HepG2 (cell line): ENCODE data around the gene PYGB. TPM values are rescaled to one million over a fixed set of nuclear protein-coding genes. Genes with fewer than 3 reads are reported as not detected.

Source experiments
- GATAD1 ChIP-seq: IDR thresholded peaks from 2 replicates; pipeline ENCODE4 v1.6.1; 2016; ENCODE audit warnings: missing genetic modification reagents, missing compliant biosample characterization
- IKZF4 ChIP-seq: sonication (generic); formaldehyde crosslinking; IDR thresholded peaks from 2 replicates; pipeline ENCODE4 v1.5.1; 2020; ENCODE audit warnings: borderline replicate concordance, mild to moderate bottlenecking, low read depth, missing genetic modification reagents; ENCODE audit errors: not compliant biosample characterization
- NR1H2 ChIP-seq: sonication (generic); formaldehyde crosslinking; IDR thresholded peaks from 2 replicates; pipeline ENCODE4 v1.8.1; 2022; ENCODE audit warnings: low read depth, missing genetic modification reagents, borderline replicate concordance
- PLRG1 ChIP-seq: fragments of 450-650 bp; conservative IDR thresholded peaks from 2 replicates; pipeline ENCODE4 v1.6.1; 2016
- SOX5 ChIP-seq: IDR thresholded peaks from 2 replicates; pipeline ENCODE4 v1.6.1; 2016; ENCODE audit warnings: borderline replicate concordance
- ZNF224 ChIP-seq: sonication (generic); formaldehyde crosslinking; IDR thresholded peaks from 2 replicates; pipeline ENCODE4 v1.5.0; 2020; ENCODE audit warnings: mild to moderate bottlenecking, missing genetic modification reagents
- ZNF607 ChIP-seq: sonication (generic); formaldehyde crosslinking; IDR thresholded peaks from 2 replicates; pipeline ENCODE4 v1.5.1; 2020; ENCODE audit warnings: missing genetic modification reagents, mild to moderate bottlenecking, borderline replicate concordance
- ZNF782 ChIP-seq: sonication (generic); formaldehyde crosslinking; IDR thresholded peaks from 2 replicates; pipeline ENCODE4 v1.4.0; 2020; ENCODE audit warnings: missing genetic modification reagents, mild to moderate bottlenecking, borderline replicate concordance
- polyA plus RNA-seq, 8 experiments: library from polyadenylated mRNA; depleted of rRNA in 3 of 8; stranded (reverse) in 7 of 8; unstranded in 1 of 8; fragments of >200 nt; fragmentation: Illumina TruSeq in 4 of 8; extraction: Trizol in 4 of 8; gene quantifications; 2 replicates each; pipeline versions ENCODE4 v1.2.1 to v1.2.3, GENCODE V29; 2011 to 2016; ENCODE audit warnings: low read depth in 4 of 8, missing spikeins in 1 of 8, mixed read lengths in 1 of 8; ENCODE audit not compliant: insufficient read depth in 1 of 8
- total RNA-seq, 5 experiments: library from RNA; depleted of rRNA; stranded (reverse); fragments of >200 nt; fragmentation: Illumina TruSeq; extraction: Trizol; gene quantifications; 2 replicates each; pipeline ENCODE4 v1.2.3, GENCODE V29; 2016; ENCODE audit warnings: low read depth in 1 of 5
- TF ChIP-seq, protein P1 (sequence below): sonication (generic); formaldehyde crosslinking; IDR thresholded peaks from 2 replicates; pipeline ENCODE4 v1.8.0; 2022; ENCODE audit warnings: missing genetic modification reagents, mild to moderate bottlenecking, moderate library complexity, borderline replicate concordance
- TF ChIP-seq, protein P2 (sequence below): sonication (generic); formaldehyde crosslinking; IDR thresholded peaks from 2 replicates; pipeline ENCODE4 v1.4.0; 2020; ENCODE audit warnings: mild to moderate bottlenecking, missing genetic modification reagents
- TF ChIP-seq, protein P3 (sequence below): IDR thresholded peaks from 2 replicates; pipeline ENCODE4 v1.6.1; 2018; ENCODE audit warnings: missing genetic modification reagents
- TF ChIP-seq, protein P4 (sequence below): sonication (generic); formaldehyde crosslinking; IDR thresholded peaks from 2 replicates; pipeline ENCODE4 v1.5.1; 2020; ENCODE audit warnings: mild to moderate bottlenecking, missing genetic modification reagents, moderate library complexity
- TF ChIP-seq, protein P5 (sequence below): sonication (generic); formaldehyde crosslinking; IDR thresholded peaks from 2 replicates; pipeline ENCODE4 v1.9.0; 2022; ENCODE audit warnings: missing genetic modification reagents, mild to moderate bottlenecking, borderline replicate concordance
- TF ChIP-seq, protein P6 (sequence below): IDR thresholded peaks from 2 replicates; pipeline ENCODE4 v1.6.1; 2016; ENCODE audit warnings: mild to moderate bottlenecking
- TF ChIP-seq, protein P7 (sequence below): sonication (generic); formaldehyde crosslinking; IDR thresholded peaks from 2 replicates; pipeline ENCODE4 v1.8.0; 2022; ENCODE audit warnings: missing genetic modification reagents, mild to moderate bottlenecking, inconsistent platforms, borderline replicate concordance

The PYGB gene
- total and polyA plus RNA-seq, 2 of the 13 experiments (the other 11 are each of a cell fraction or from before 2014, with no cell fraction given) = 24.2 to 86.3 TPM

DNA sequence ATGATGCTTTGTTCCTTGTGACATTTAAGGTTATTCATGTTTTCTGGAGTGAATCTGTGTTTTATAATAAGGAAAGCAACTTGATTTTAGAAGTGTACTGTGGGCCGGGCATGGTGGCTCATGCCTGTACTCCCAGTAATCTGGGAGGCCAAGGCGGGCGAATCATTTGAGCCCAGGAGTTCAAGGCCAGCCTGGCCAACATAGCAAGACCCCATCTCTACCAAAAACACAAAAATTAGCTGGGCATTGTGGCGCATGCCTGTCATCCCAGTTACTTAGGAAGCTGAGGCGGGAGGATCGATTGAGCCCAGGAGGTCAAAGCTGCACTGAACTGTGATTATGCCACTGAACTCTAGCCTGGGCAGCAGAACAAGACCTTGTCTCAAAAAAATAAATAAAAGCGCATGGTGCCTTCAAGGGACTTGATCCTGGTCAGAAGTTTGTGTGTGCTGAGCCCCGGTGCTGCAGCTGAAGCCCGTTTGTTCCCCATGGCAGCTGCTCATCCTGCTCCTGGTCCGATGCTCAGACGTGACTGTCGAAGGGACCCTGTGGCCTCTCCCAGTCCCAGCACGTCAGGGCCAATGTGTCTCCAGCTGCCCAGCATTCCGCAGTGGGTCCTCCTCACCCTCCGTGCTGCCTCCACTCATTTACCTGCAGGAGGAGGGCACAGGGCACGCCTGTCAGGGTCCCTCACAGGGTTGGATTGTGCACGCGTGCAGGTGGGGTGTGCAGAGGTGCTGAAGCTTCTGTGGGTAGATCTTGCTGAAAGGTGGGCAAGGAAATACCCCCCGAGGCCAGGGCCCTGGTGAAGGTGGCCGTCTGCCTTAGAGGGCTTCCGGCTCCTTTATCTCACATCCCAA is 34.1 kb upstream of the PYGB start (continued):
- TF ChIP-seq, protein P1, sequence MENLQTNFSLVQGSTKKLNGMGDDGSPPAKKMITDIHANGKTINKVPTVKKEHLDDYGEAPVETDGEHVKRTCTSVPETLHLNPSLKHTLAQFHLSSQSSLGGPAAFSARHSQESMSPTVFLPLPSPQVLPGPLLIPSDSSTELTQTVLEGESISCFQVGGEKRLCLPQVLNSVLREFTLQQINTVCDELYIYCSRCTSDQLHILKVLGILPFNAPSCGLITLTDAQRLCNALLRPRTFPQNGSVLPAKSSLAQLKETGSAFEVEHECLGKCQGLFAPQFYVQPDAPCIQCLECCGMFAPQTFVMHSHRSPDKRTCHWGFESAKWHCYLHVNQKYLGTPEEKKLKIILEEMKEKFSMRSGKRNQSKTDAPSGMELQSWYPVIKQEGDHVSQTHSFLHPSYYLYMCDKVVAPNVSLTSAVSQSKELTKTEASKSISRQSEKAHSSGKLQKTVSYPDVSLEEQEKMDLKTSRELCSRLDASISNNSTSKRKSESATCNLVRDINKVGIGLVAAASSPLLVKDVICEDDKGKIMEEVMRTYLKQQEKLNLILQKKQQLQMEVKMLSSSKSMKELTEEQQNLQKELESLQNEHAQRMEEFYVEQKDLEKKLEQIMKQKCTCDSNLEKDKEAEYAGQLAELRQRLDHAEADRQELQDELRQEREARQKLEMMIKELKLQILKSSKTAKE (CRISPR knock-in tag) = no peak
- TF ChIP-seq NR1H2 (CRISPR knock-in tag) (no peak), PLRG1 (no peak), ZNF607 (CRISPR knock-in tag) (no peak), SOX5 (CRISPR knock-in tag) (no peak), IKZF4 (CRISPR knock-in tag) (no peak), ZNF782 (CRISPR knock-in tag) (no peak), ZNF224 (CRISPR knock-in tag) (no peak), GATAD1 (CRISPR knock-in tag) (no peak)
- TF ChIP-seq, protein P2, sequence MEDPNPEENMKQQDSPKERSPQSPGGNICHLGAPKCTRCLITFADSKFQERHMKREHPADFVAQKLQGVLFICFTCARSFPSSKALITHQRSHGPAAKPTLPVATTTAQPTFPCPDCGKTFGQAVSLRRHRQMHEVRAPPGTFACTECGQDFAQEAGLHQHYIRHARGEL (CRISPR knock-in tag) = no peak
- TF ChIP-seq, protein P3, sequence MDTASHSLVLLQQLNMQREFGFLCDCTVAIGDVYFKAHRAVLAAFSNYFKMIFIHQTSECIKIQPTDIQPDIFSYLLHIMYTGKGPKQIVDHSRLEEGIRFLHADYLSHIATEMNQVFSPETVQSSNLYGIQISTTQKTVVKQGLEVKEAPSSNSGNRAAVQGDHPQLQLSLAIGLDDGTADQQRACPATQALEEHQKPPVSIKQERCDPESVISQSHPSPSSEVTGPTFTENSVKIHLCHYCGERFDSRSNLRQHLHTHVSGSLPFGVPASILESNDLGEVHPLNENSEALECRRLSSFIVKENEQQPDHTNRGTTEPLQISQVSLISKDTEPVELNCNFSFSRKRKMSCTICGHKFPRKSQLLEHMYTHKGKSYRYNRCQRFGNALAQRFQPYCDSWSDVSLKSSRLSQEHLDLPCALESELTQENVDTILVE (CRISPR knock-in tag) = no peak
- TF ChIP-seq, protein P4, sequence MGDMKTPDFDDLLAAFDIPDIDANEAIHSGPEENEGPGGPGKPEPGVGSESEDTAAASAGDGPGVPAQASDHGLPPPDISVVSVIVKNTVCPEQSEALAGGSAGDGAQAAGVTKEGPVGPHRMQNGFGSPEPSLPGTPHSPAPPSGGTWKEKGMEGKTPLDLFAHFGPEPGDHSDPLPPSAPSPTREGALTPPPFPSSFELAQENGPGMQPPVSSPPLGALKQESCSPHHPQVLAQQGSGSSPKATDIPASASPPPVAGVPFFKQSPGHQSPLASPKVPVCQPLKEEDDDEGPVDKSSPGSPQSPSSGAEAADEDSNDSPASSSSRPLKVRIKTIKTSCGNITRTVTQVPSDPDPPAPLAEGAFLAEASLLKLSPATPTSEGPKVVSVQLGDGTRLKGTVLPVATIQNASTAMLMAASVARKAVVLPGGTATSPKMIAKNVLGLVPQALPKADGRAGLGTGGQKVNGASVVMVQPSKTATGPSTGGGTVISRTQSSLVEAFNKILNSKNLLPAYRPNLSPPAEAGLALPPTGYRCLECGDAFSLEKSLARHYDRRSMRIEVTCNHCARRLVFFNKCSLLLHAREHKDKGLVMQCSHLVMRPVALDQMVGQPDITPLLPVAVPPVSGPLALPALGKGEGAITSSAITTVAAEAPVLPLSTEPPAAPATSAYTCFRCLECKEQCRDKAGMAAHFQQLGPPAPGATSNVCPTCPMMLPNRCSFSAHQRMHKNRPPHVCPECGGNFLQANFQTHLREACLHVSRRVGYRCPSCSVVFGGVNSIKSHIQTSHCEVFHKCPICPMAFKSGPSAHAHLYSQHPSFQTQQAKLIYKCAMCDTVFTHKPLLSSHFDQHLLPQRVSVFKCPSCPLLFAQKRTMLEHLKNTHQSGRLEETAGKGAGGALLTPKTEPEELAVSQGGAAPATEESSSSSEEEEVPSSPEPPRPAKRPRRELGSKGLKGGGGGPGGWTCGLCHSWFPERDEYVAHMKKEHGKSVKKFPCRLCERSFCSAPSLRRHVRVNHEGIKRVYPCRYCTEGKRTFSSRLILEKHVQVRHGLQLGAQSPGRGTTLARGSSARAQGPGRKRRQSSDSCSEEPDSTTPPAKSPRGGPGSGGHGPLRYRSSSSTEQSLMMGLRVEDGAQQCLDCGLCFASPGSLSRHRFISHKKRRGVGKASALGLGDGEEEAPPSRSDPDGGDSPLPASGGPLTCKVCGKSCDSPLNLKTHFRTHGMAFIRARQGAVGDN (CRISPR knock-in tag) = peak; percentile 14; the same call in 1 of the 2 replicates
- TF ChIP-seq, protein P5, sequence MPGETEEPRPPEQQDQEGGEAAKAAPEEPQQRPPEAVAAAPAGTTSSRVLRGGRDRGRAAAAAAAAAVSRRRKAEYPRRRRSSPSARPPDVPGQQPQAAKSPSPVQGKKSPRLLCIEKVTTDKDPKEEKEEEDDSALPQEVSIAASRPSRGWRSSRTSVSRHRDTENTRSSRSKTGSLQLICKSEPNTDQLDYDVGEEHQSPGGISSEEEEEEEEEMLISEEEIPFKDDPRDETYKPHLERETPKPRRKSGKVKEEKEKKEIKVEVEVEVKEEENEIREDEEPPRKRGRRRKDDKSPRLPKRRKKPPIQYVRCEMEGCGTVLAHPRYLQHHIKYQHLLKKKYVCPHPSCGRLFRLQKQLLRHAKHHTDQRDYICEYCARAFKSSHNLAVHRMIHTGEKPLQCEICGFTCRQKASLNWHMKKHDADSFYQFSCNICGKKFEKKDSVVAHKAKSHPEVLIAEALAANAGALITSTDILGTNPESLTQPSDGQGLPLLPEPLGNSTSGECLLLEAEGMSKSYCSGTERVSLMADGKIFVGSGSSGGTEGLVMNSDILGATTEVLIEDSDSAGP (CRISPR knock-in tag) = 0 out of 2 replicates have a peak, but pooled peaks have one; percentile 28
- TF ChIP-seq, protein P6, sequence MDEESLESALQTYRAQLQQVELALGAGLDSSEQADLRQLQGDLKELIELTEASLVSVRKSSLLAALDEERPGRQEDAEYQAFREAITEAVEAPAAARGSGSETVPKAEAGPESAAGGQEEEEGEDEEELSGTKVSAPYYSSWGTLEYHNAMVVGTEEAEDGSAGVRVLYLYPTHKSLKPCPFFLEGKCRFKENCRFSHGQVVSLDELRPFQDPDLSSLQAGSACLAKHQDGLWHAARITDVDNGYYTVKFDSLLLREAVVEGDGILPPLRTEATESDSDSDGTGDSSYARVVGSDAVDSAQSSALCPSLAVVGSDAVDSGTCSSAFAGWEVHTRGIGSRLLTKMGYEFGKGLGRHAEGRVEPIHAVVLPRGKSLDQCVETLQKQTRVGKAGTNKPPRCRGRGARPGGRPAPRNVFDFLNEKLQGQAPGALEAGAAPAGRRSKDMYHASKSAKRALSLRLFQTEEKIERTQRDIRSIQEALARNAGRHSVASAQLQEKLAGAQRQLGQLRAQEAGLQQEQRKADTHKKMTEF (CRISPR knock-in tag) = no peak
- TF ChIP-seq, protein P7, sequence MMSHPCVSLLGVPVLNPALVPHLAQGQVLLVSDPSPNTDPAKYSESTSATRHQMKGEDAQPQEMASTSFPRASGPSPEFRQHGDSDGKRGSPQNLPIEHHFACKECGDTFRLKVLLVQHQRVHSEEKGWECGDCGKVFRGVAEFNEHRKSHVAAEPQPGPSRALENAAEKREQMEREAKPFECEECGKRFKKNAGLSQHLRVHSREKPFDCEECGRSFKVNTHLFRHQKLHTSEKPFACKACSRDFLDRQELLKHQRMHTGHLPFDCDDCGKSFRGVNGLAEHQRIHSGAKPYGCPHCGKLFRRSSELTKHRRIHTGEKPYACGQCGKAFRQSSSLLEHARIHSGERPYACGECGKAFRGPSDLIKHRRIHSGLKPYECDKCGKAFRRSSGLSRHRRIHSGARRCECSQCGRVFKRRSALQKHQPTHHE = no peak
